Neural crest cell (in vitro differentiated cells): Measurements from ENCODE around the gene MRPS18A. TPM values are rescaled to one million over a fixed set of nuclear protein-coding genes. Genes with fewer than 3 reads are reported as not detected.

Experiments used
- DNase-seq: peaks from one replicate; pipeline ENCODE4 v3.0.0; 2021; ENCODE audit warnings: low read depth, mixed read lengths, low spot score
- H3K27ac Mint-ChIP-seq: one replicate; pipeline ENCODE4 v1.8.0; 2021; ENCODE audit warnings: mild to moderate bottlenecking, mixed read lengths; ENCODE audit not compliant: unreplicated experiment
- H3K27me3 Mint-ChIP-seq: 2 replicates; pipeline ENCODE4 v1.8.0; 2021; ENCODE audit warnings: low read depth, mild to moderate bottlenecking, mixed read lengths
- H3K36me3 Mint-ChIP-seq: 2 replicates; pipeline ENCODE4 v1.8.0; 2021; ENCODE audit warnings: low read depth, mild to moderate bottlenecking, mixed read lengths
- H3K4me1 Mint-ChIP-seq: 2 replicates; pipeline ENCODE4 v1.8.0; 2021; ENCODE audit warnings: mixed read lengths
- H3K4me3 Mint-ChIP-seq: one replicate; pipeline ENCODE4 v1.8.0; 2021; ENCODE audit warnings: mild to moderate bottlenecking, mixed read lengths
- H3K9me3 Mint-ChIP-seq: 2 replicates; pipeline ENCODE4 v1.8.0; 2021; ENCODE audit warnings: mixed read lengths
- CTCF ChIP-seq: fragments of 200-600 bp; sonication (generic); conservative IDR thresholded peaks from 2 replicates; pipeline ENCODE4 v1.5.0; 2021; ENCODE audit warnings: antibody characterized with exemption, mild to moderate bottlenecking
- total RNA-seq: library from RNA; stranded (reverse); gene quantifications from 2 replicates; pipeline ENCODE4 v1.2.1, GENCODE V29; 2021

MRPS18A gene
- total RNA-seq, 1 donor from 2014 or later = 49.5 TPM

DNA sequence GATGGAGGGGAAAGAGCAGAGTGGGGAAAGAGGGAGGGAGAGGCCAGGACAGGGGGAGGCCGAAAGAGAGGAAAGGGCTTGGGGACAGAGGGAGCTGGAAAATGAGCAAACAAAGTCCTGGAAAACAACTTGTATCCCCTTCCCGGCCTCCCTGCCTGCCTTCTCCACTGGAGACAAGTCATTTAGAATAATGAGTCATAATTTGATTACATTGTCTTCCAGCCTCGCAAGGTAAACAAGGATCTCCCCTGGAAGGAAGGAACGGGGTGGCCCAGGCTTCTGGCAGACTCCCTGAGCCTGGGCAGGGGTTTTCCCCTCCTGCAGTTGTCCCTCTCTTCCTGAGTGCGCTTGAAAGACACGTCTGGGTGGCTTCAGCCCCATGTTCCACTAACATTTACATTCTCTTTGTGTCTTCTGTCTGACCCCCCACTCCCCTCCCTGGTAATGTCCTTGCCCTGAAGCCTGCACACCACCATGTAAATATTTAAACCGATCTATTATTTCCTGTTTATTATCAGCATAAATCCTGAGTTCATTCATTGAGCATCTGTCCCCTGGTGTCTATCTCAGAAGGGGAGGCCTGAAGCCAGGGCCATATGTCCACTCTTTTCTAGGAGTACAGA lies 12.1 kb upstream of the MRPS18A start:
- H3K27ac Mint-ChIP-seq = peak overlapping the region; percentile 62
- no peak for TF ChIP-seq CTCF
- no peaks in the 10 kb centered on the region for H3K9me3 Mint-ChIP-seq
- no peaks in the 10 kb centered on the region for H3K27me3 Mint-ChIP-seq
- no peak overlapping the region for H3K4me3 Mint-ChIP-seq
- DNase-seq = no peak
- H3K36me3 Mint-ChIP-seq = no peaks in the 10 kb centered on the region
- peaks cover 62% of the 10 kb centered on the region for H3K4me1 Mint-ChIP-seq

DNA sequence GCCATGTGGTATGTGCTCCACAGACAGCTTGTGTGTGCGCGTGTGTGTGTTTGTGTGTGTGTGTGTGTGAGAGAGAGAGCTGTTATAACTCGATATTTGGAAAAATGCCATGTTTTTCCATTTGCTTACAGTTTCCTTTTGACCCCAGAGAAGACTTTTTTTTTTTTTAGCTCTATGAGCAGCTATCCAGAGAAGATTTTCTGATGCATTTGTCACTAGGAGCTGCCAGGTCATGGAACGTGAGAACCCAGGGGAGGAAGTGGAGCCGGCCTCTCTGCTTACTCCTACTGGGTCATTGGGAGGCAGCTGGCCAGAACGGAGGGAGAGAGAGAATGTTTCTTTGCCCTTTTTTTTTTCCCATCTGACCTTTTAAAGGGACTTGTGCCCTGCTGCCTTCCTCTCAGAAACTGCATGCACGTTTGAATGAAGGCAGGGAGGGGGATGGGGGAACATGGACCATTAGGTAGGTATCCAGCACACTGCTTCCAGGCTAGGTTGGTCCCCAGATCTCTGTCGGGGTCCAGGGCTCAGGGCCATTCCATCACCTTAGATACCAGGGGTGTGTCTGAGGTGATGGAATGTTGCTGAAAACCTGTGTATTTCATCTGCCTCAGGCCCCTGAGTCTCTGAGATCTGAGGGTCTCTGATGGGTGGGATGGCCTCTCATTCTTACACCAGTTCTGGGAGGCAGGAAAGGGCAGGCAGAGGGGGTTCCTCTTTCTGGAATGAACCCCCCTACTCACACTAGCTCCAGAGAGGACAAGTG lies 11.2 kb upstream of the MRPS18A start:
- Mint-ChIP-seq H3K27me3 (no peaks in the 10 kb centered on the region), H3K4me3 (peak overlapping the region; percentile 25), H3K36me3 (no peaks in the 10 kb centered on the region), H3K27ac (peak overlapping the region; percentile 62), H3K4me1 (peaks cover 60% of the 10 kb centered on the region), H3K9me3 (no peaks in the 10 kb centered on the region)
- TF ChIP-seq CTCF = no peak
- no peak for DNase-seq

DNA sequence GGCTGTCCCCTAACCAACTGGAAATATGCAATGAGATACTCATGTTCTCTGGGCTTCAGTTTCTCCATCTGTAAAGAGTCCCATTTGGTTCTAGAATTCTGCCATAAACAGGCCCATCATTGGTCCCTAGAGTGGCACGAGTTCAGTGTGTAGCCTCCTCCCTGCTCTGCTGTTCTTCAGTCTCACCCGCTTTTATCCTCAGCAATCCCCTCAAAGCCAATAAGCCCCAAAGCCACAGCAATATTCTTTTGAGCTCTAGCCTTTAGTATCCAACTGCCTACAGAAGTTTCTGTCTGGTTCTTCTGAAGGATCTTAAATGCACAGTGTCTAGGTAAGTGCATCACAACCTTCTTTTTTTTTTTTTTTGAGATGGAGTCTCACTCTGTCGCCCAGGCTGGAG lies 9.8 kb upstream of the MRPS18A start:
- TF ChIP-seq CTCF = no peak
- no peaks in the 10 kb centered on the region for H3K27me3 Mint-ChIP-seq
- no peak overlapping the region for H3K27ac Mint-ChIP-seq

GRCh38 chr6:43695967-43696291 lies 8.3 kb upstream of the MRPS18A start:
- no peaks in the 10 kb centered on the region for H3K9me3 Mint-ChIP-seq

More for the DNA sequence above, 9.8 kb upstream of the MRPS18A start:
- Mint-ChIP-seq H3K4me1 (peaks cover 46% of the 10 kb centered on the region), H3K4me3 (no peak overlapping the region), H3K9me3 (no peaks in the 10 kb centered on the region), H3K36me3 (no peaks in the 10 kb centered on the region)
- DNase-seq = no peak

More at GRCh38 chr6:43695967-43696291, 8.3 kb upstream of the MRPS18A start:
- Mint-ChIP-seq H3K27ac (no peak overlapping the region), H3K36me3 (no peaks in the 10 kb centered on the region), H3K4me1 (peaks cover 37% of the 10 kb centered on the region), H3K27me3 (no peaks in the 10 kb centered on the region), H3K4me3 (no peak overlapping the region)
- DNase-seq = no peak
- TF ChIP-seq CTCF = no peak
